KMS-11 (cell line): ENCODE results near the gene MSANTD4.

Experiments used
- H2AFZ ChIP-seq: fragments of 200-600 bp; sonication (generic); 2 replicates; pipeline ENCODE4 v1.6.1; 2016; ENCODE audit warnings: antibody characterized with exemption, mixed run types, low read depth
- H3K27ac ChIP-seq: fragments of 200-600 bp; sonication (generic); 2 replicates; pipeline ENCODE4 v1.6.1; 2016; ENCODE audit warnings: mild to moderate bottlenecking, mixed run types
- H3K27me3 ChIP-seq: fragments of 200-600 bp; sonication (generic); 2 replicates; pipeline ENCODE4 v1.6.1; 2017; ENCODE audit warnings: mild to moderate bottlenecking, low read depth, mixed run types, moderate library complexity; ENCODE audit not compliant: insufficient read depth
- H3K36me3 ChIP-seq: fragments of 200-600 bp; sonication (generic); 2 replicates; pipeline ENCODE4 v1.6.1; 2017; ENCODE audit warnings: mild to moderate bottlenecking, mixed run types; ENCODE audit not compliant: insufficient read depth
- H3K4me1 ChIP-seq: fragments of 200-600 bp; sonication (generic); 2 replicates; pipeline ENCODE4 v1.6.1; 2016; ENCODE audit warnings: mild to moderate bottlenecking, low read depth, mixed run types; ENCODE audit not compliant: poor library complexity, severe bottlenecking
- H3K4me2 ChIP-seq: fragments of 200-600 bp; sonication (generic); 2 replicates; pipeline ENCODE4 v1.7.0; 2016; ENCODE audit warnings: mild to moderate bottlenecking, mixed run types
- H3K4me3 ChIP-seq: fragments of 200-600 bp; sonication (generic); IDR thresholded peaks from 2 replicates; pipeline ENCODE4 v1.6.1; 2017; ENCODE audit warnings: low read depth, low read length, mixed read lengths; ENCODE audit not compliant: insufficient read depth
- H3K79me2 ChIP-seq: fragments of 200-600 bp; sonication (generic); 2 replicates; pipeline ENCODE4 v1.6.1; 2016; ENCODE audit warnings: low read depth, mixed run types; ENCODE audit not compliant: insufficient read depth
- H3K9ac ChIP-seq: fragments of 200-600 bp; sonication (generic); 2 replicates; pipeline ENCODE4 v1.6.1; 2016; ENCODE audit warnings: mild to moderate bottlenecking, mixed run types
- H4K20me1 ChIP-seq: fragments of 200-600 bp; sonication (generic); 2 replicates; pipeline ENCODE4 v1.6.1; 2016; ENCODE audit warnings: mild to moderate bottlenecking, mixed run types; ENCODE audit not compliant: insufficient read depth
- CTCF ChIP-seq: fragments of 200-600 bp; sonication (generic); conservative IDR thresholded peaks from 2 replicates; pipeline ENCODE4 v1.6.1; 2017; ENCODE audit warnings: low read depth, mild to moderate bottlenecking, antibody characterized with exemption, low read length, moderate library complexity, mixed read lengths

The MSANTD4 gene

DNA sequence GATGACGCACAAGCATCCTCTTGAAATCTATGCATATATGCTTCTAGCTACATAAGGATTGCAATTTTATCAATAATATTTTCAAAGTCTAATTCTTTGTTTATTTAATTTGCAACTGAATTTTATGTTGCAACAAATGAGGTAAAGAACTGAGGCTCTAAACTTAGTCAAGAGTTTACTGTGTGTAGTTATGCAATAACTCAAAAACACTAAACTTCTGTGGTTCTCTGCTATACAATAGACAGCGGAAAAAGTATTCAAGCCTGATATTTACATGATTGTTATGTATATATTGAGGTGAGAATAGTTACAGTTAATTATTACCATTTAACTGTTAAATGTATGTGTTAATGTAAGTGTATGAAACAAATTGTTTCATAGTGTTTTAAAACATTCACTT is 32.9 kb downstream of the MSANTD4 start:
- H3K9ac ChIP-seq = no peak overlapping the region
- no peak overlapping the region for H3K27ac ChIP-seq
- H3K4me1 ChIP-seq = no peaks in the 10 kb centered on the region
- no peak overlapping the region for H2AFZ ChIP-seq
- H3K36me3 ChIP-seq = no peaks in the 10 kb centered on the region
- no peak overlapping the region for H3K4me2 ChIP-seq
- no peak for TF ChIP-seq CTCF
- no peaks in the 10 kb centered on the region for H3K27me3 ChIP-seq
- no peak overlapping the region for H3K4me3 ChIP-seq
- H4K20me1 ChIP-seq = no peaks in the 10 kb centered on the region
- no peaks in the 10 kb centered on the region for H3K79me2 ChIP-seq

- H4K20me1 ChIP-seq = no peaks in the 10 kb centered on the region
- no peaks in the 10 kb centered on the region for H3K36me3 ChIP-seq
- no peak overlapping the region for H3K9ac ChIP-seq
- H3K79me2 ChIP-seq = no peaks in the 10 kb centered on the region
- no peak overlapping the region for H3K4me2 ChIP-seq
- H3K27ac ChIP-seq = no peak overlapping the region
- no peaks in the 10 kb centered on the region for H3K27me3 ChIP-seq
- H2AFZ ChIP-seq = no peak overlapping the region
- no peak for TF ChIP-seq CTCF
- H3K4me1 ChIP-seq = no peaks in the 10 kb centered on the region
- no peak overlapping the region for H3K4me3 ChIP-seq
Observed at GRCh38 chr11:105988197-105988596, 33.8 kb downstream of the MSANTD4 start.

- Histone ChIP-seq H2AFZ (no peak overlapping the region), H3K27ac (no peak overlapping the region), H3K4me2 (no peak overlapping the region), H3K79me2 (no peaks in the 10 kb centered on the region), H3K4me1 (no peaks in the 10 kb centered on the region), H4K20me1 (no peaks in the 10 kb centered on the region), H3K36me3 (no peaks in the 10 kb centered on the region), H3K4me3 (no peak overlapping the region), H3K9ac (no peak overlapping the region), H3K27me3 (no peaks in the 10 kb centered on the region)
- TF ChIP-seq CTCF = no peak
Observed at GRCh38 chr11:105986554-105986953, 35.5 kb downstream of the MSANTD4 start.

DNA sequence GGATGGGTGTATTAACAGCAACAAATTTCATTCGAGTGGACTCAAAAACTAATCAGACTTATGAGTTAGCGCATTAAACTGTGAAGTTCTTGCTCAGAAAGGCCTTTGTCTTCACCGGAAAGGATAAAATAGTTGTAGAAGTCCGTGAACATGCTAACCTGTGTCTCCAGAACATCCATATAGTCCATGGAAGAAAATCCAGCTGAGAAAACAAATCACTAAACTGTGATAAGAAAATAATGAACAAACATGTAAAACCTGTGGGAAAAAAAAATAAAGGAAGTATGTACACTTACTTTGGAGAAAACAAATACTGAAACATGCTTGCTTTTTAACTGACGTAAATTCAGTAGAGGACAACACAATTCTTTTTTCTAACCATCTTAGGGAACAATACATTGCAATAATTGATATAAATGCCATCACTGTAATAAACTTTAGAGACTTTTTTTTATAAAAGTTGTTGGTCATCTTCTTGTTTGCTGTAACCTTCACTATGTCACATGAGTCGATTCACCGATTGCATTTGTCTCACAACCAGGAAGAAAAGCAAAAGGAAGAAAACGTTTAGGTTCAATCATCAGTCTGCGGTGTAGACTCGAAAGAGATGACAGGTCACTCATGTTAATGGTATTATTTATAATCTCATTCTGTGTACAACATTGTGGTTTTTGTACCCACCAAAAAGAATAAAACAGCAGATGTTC is 41.9 kb downstream of the MSANTD4 start:
- H3K27me3 ChIP-seq = no peaks in the 10 kb centered on the region
- no peak for TF ChIP-seq CTCF
- no peak overlapping the region for H2AFZ ChIP-seq
- H3K36me3 ChIP-seq = no peaks in the 10 kb centered on the region
- H3K9ac ChIP-seq = no peak overlapping the region
- no peaks in the 10 kb centered on the region for H4K20me1 ChIP-seq
- H3K27ac ChIP-seq = no peak overlapping the region
- no peak overlapping the region for H3K4me3 ChIP-seq
- H3K79me2 ChIP-seq = no peaks in the 10 kb centered on the region
- no peak overlapping the region for H3K4me2 ChIP-seq
- no peaks in the 10 kb centered on the region for H3K4me1 ChIP-seq
